ENCODE measurements around the gene MICA. TPM values are rescaled to one million over a fixed set of nuclear protein-coding genes. Genes with fewer than 3 reads are reported as not detected.

Gene MICA
- total RNA-seq, 4 donors from 2014 or later: 0.17 to 7.8 (median 5.0) TPM

DNA sequence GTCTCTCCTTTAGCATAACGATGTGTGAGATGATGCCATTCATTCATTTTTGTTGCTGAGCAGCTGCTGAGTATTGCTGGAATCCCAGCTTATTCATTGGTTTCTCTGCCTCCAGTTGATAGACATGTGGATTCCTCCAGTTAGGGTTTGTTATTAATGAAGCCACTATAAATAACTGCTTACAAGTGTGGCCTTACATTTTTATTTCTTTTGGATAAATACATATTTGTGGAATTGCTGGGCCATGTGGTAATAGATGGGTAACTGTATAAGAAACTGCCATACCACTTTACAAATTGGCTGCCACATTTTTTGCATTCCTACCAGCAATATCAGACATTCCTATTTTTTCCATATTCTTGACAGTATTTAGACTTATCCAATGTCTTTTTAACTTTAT, 43.8 kb upstream of the MICA start:
- H3K4me3 ChIP-seq: no peak overlapping the region
- in situ Hi-C loops (cut with MboI; ENCODE audit: low sequenced_read_pairs in 4 of 4) (loop anchor here in 1 of 4 donors (10.0 kb wide), 1 partner anchor 85 kb away; the partner anchor contains the start of gene HLA-C), intact Hi-C loops (cut with DNase I; ENCODE audit: low total_unique reads) (no loop called here)
- ATAC-seq: no peak
- H3K36me3 ChIP-seq: no peaks in the 10 kb centered on the region
- no peak for DNase-seq
- no peak overlapping the region for H3K27ac ChIP-seq
- H3K27me3 ChIP-seq: peaks cover 0 to 14% (median 3%) of the 10 kb centered on the region in 3 donors
- H3K9me3 ChIP-seq: no peaks in the 10 kb centered on the region
- H3K4me1 ChIP-seq: no peaks in the 10 kb centered on the region
- TF ChIP-seq POLR2A (IDR thresholded peaks at IDR 0.05): no peak

DNA sequence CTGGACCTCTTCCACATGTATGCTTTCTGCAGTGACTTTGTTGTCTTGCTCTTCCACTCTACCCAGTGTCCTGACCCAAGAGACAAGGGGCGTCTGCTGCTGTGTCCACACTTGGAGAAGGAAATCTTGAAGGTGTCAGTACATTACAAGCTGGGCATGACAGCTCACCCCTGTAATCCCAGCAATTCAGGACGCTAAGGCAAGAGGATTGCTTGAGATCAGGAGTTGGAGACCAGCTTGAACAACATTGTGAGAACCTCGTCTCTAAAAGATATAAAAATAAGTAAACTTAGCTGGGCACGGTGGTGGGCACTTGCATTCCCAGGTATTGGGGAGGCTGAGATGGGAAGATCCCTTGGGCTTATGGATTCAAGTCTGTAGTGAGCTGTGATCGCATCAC, 40.6 kb upstream of the MICA start:
- TF ChIP-seq, protein P1, sequence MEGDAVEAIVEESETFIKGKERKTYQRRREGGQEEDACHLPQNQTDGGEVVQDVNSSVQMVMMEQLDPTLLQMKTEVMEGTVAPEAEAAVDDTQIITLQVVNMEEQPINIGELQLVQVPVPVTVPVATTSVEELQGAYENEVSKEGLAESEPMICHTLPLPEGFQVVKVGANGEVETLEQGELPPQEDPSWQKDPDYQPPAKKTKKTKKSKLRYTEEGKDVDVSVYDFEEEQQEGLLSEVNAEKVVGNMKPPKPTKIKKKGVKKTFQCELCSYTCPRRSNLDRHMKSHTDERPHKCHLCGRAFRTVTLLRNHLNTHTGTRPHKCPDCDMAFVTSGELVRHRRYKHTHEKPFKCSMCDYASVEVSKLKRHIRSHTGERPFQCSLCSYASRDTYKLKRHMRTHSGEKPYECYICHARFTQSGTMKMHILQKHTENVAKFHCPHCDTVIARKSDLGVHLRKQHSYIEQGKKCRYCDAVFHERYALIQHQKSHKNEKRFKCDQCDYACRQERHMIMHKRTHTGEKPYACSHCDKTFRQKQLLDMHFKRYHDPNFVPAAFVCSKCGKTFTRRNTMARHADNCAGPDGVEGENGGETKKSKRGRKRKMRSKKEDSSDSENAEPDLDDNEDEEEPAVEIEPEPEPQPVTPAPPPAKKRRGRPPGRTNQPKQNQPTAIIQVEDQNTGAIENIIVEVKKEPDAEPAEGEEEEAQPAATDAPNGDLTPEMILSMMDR (IDR thresholded peaks at IDR 0.05 in 4 of 5, conservative IDR thresholded peaks at IDR 0.05 in 1 of 5): no peak
- TF ChIP-seq POLR2A (IDR thresholded peaks at IDR 0.05): no peak
- DNase-seq (no peak), ATAC-seq (no peak)
- Histone ChIP-seq H3K4me1 (no peaks in the 10 kb centered on the region), H3K27me3 (peaks cover 0 to 14% (median 8%) of the 10 kb centered on the region in 3 donors), H3K9me3 (no peaks in the 10 kb centered on the region), H3K36me3 (no peaks in the 10 kb centered on the region), H3K27ac (no peak overlapping the region), H3K4me3 (no peak overlapping the region)
- in situ Hi-C loops (cut with MboI; ENCODE audit: low sequenced_read_pairs in 4 of 4): loop anchor here in 3 of 4 donors (5.0 to 10.0 kb wide), 3 partner anchors 168 to 225 kb away; partner anchors contain the start of gene PSORS1C2 (in 2 of the 3)
- intact Hi-C loops (cut with DNase I; ENCODE audit: low total_unique reads): no loop called here

DNA sequence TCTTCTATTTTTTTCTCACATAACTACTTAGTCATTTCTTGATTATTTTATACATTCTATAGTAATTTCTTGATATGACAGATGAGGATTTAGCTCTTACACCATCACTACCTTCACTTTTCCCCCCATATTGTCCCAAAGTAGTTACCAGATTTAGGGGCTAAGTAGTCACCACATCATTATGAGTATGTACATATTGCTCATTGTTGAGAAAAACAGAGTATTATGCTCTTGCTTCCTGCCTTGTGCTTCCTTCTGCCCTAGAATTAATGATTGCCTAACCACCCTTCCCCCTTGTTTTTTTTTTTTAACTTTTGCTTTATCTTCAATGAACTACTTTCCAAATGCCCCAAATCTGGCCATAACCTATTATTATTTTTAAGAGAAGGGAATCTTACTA, 39.6 kb upstream of the MICA start:
- intact Hi-C loops (cut with DNase I; ENCODE audit: low total_unique reads) (no loop called here), in situ Hi-C loops (cut with MboI; ENCODE audit: low sequenced_read_pairs in 4 of 4) (loop anchor here in 3 of 4 donors (5.0 to 10.0 kb wide), 3 partner anchors 169 to 227 kb away; partner anchors contain the start of gene PSORS1C2 (in 2 of the 3))
- Histone ChIP-seq H3K4me1 (no peaks in the 10 kb centered on the region), H3K27ac (no peak overlapping the region), H3K4me3 (no peak overlapping the region), H3K36me3 (no peaks in the 10 kb centered on the region), H3K27me3 (peaks cover 0 to 8% (median 6%) of the 10 kb centered on the region in 3 donors), H3K9me3 (no peaks in the 10 kb centered on the region)
- TF ChIP-seq, protein P1 (IDR thresholded peaks at IDR 0.05 in 4 of 5, conservative IDR thresholded peaks at IDR 0.05 in 1 of 5): no peak
- no peak for TF ChIP-seq POLR2A (IDR thresholded peaks at IDR 0.05)
- ATAC-seq (no peak), DNase-seq (no peak)

DNA sequence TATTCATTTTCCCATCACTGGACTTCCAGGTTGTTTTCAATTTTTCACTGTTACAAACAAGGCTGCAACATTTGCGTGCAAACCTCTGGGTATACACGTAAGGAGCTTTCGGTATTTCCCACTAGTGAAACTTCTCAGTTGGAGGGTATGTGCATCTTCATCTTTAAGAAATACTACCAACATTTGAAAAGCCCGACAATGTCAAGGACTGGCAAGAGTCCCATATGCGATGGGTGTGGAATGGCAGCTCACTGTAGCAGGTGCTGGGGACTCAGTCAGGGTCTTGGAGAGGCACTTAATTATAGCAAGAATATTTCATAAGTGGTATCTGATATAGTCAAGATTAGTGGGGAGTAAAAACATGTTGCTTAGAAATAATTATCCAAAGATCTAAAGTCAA, 37.5 kb upstream of the MICA start:
- Histone ChIP-seq H3K27me3 (peaks cover 0 to 5% (median 2%) of the 10 kb centered on the region in 3 donors), H3K36me3 (no peaks in the 10 kb centered on the region), H3K27ac (no peak overlapping the region), H3K4me3 (no peak overlapping the region), H3K9me3 (no peaks in the 10 kb centered on the region), H3K4me1 (no peaks in the 10 kb centered on the region)
- TF ChIP-seq, protein P1 (IDR thresholded peaks at IDR 0.05 in 4 of 5, conservative IDR thresholded peaks at IDR 0.05 in 1 of 5): no peak
- no peak for TF ChIP-seq POLR2A (IDR thresholded peaks at IDR 0.05)
- intact Hi-C loops (cut with DNase I; ENCODE audit: low total_unique reads) (no loop called here), in situ Hi-C loops (cut with MboI; ENCODE audit: low sequenced_read_pairs in 4 of 4) (loop anchor here (5.0 to 10.0 kb wide), 3 partner anchors 169 to 229 kb away; partner anchors contain the start of gene PSORS1C2 (in 2 of the 4))
- ATAC-seq (no peak), DNase-seq (no peak)

DNA sequence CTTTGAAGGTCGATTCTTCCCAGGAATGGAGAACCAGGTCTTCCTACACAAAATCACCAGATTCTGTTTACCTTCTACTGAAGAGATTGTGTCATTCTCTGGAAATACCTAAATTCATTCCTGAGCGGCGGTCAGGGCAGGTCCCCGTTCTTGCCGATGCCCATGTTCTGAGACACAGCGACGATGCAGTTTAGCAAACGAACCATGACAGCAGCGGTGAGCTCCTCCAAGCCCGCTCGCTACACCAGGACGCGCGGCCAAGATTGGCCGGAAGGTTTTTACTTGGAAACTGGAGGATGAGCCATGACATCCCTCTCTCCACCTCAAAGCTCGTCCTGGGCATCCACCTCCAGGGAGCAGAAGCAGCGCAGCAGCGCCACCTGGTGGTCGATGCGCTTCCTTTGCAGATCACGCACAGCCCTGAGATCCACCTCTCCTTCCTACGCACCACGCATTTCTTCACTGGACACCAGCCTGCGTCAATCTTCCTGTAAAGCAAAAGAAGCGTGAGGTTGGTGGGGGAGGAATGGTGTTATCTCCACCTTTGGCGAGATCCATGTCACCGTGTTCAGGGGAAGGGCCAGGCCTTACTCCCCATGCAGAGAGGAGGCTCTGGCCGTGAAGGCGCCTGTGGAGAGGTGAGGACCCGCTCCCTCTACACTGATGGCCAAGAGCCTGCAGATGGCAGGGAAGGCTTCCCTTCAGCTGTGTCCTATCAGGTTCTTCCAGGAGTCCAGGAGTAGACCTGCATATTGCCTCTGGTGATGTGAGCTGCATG, 36.5 kb upstream of the MICA start:
- Histone ChIP-seq H3K9me3 (peaks cover 0 to 2% (median 0%) of the 10 kb centered on the region in 3 donors), H3K4me3 (peak overlapping the region in 3 of 4 donors; percentile 35 to 49 (median 37)), H3K4me1 (no peaks in the 10 kb centered on the region), H3K27ac (no peak overlapping the region), H3K36me3 (no peaks in the 10 kb centered on the region), H3K27me3 (peaks cover 0 to 7% (median 4%) of the 10 kb centered on the region in 3 donors)
- in situ Hi-C loops (cut with MboI; ENCODE audit: low sequenced_read_pairs in 4 of 4): loop anchor here (5.0 to 10.0 kb wide), 3 partner anchors 170 to 230 kb away; partner anchors contain the start of gene PSORS1C2 (in 2 of the 4)
- DNase-seq: peak; percentile 48 to 74
- ATAC-seq: peak; percentile 98 to 99
- intact Hi-C loops (cut with DNase I; ENCODE audit: low total_unique reads): loop anchor here (1.0 kb wide), 2 partner anchors 170 to 230 kb away; no protein-coding TSS in a partner anchor
- TF ChIP-seq, protein P1 (IDR thresholded peaks at IDR 0.05 in 4 of 5, conservative IDR thresholded peaks at IDR 0.05 in 1 of 5): peak; percentile 81 to 94 (median 94)
- no peak for TF ChIP-seq POLR2A (IDR thresholded peaks at IDR 0.05)

Measured in gastrocnemius medialis (tissue), 4 donors.